Nephron (organoid): ENCODE data around the gene CFB.

Experiments used
- H3K27ac Mint-ChIP-seq, 3 experiments: 2 replicates each; pipeline ENCODE4 v1.8.0; 2020; ENCODE audit warnings: mixed read lengths in 3 of 3, mild to moderate bottlenecking in 2 of 3, moderate library complexity in 1 of 3
- H3K27me3 Mint-ChIP-seq: 2 replicates; pipeline ENCODE4 v1.8.0; 2021; ENCODE audit warnings: low read depth, mild to moderate bottlenecking, moderate library complexity, mixed read lengths
- H3K36me3 Mint-ChIP-seq: 2 replicates; pipeline ENCODE4 v1.8.0; 2020; ENCODE audit warnings: low read depth, mixed read lengths
- H3K4me1 Mint-ChIP-seq: 2 replicates; pipeline ENCODE4 v1.8.0; 2020; ENCODE audit warnings: mixed read lengths
- H3K4me3 Mint-ChIP-seq, 3 experiments: 2 replicates each; pipeline ENCODE4 v1.8.0; 2020; ENCODE audit warnings: mild to moderate bottlenecking in 3 of 3, mixed read lengths in 3 of 3, moderate library complexity in 2 of 3
- H3K9me3 Mint-ChIP-seq: 2 replicates; pipeline ENCODE4 v1.8.0; 2020; ENCODE audit warnings: mixed read lengths
- TF ChIP-seq, protein P1 (sequence below), 3 experiments: fragments of 200-600 bp; sonication (generic); IDR thresholded peaks; one replicate each; pipeline ENCODE4 v1.5.0; 2021; ENCODE audit warnings: antibody characterized with exemption in 3 of 3; ENCODE audit not compliant: unreplicated experiment in 3 of 3

Gene CFB

DNA sequence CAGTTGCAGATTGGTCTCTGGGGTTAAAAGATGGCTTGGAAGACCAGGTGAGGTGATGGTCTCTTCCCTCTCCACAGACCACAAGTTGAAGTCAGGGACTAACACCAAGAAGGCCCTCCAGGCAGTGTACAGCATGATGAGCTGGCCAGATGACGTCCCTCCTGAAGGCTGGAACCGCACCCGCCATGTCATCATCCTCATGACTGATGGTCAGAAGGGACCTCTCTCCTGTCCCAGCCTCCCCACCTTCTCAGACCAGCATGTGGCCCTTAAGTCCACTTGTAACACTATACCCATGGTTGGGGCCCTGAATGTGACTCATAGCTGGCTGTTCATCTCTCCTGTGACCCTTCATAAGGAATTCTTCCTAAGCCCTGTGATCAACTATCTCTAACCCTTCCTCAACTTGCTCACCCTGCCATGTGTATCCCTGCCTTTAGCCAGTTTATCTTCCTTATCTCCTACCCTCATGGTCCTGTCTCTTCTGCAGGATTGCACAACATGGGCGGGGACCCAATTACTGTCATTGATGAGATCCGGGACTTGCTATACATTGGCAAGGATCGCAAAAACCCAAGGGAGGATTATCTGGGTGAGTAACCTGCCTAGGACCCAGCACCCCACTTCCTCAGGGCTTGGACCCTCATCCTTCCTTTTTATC lies 3.0 kb downstream of the CFB start:
- no peaks in the 10 kb centered on the region for H3K9me3 Mint-ChIP-seq
- no peak overlapping the region for H3K27ac Mint-ChIP-seq
- no peak overlapping the region for H3K4me3 Mint-ChIP-seq
- H3K36me3 Mint-ChIP-seq: peaks cover 21% of the 10 kb centered on the region
- peaks cover 6% of the 10 kb centered on the region for H3K4me1 Mint-ChIP-seq
- peaks cover 4% of the 10 kb centered on the region for H3K27me3 Mint-ChIP-seq
- TF ChIP-seq, protein P1, sequence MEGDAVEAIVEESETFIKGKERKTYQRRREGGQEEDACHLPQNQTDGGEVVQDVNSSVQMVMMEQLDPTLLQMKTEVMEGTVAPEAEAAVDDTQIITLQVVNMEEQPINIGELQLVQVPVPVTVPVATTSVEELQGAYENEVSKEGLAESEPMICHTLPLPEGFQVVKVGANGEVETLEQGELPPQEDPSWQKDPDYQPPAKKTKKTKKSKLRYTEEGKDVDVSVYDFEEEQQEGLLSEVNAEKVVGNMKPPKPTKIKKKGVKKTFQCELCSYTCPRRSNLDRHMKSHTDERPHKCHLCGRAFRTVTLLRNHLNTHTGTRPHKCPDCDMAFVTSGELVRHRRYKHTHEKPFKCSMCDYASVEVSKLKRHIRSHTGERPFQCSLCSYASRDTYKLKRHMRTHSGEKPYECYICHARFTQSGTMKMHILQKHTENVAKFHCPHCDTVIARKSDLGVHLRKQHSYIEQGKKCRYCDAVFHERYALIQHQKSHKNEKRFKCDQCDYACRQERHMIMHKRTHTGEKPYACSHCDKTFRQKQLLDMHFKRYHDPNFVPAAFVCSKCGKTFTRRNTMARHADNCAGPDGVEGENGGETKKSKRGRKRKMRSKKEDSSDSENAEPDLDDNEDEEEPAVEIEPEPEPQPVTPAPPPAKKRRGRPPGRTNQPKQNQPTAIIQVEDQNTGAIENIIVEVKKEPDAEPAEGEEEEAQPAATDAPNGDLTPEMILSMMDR (IDR thresholded peaks at IDR 0.05; ENCODE audit: unreplicated experiment in 3 of 3): no peak

DNA sequence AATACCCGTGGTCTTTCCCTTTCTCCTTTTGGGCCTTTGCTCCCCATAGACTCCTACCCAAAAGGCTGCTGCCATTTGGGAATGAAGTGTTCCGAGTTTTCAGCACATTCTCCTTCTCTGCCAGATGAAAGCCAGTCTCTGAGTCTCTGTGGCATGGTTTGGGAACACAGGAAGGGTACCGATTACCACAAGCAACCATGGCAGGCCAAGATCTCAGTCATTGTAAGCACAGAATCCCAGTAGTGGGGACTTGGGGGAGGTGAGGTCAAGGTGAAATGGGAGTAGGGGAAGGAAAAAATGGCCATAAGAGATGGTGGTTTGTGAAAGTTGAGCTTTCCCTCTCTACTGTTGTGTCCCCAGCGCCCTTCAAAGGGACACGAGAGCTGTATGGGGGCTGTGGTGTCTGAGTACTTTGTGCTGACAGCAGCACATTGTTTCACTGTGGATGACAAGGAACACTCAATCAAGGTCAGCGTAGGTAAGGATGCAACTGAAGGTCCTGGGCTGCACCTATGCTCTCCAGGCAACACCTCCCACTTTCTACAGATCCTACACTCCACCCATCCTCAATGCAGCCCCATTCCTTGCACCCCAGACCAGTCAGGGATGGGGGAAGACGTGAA lies 4.1 kb downstream of the CFB start:
- TF ChIP-seq, protein P1 (IDR thresholded peaks at IDR 0.05; ENCODE audit: unreplicated experiment in 3 of 3): no peak
- H3K36me3 Mint-ChIP-seq: peaks cover 32% of the 10 kb centered on the region
- peaks cover 4% of the 10 kb centered on the region for H3K27me3 Mint-ChIP-seq
- no peak overlapping the region for H3K4me3 Mint-ChIP-seq
- H3K9me3 Mint-ChIP-seq: no peaks in the 10 kb centered on the region
- H3K4me1 Mint-ChIP-seq: peaks cover 6% of the 10 kb centered on the region
- H3K27ac Mint-ChIP-seq: no peak overlapping the region

DNA sequence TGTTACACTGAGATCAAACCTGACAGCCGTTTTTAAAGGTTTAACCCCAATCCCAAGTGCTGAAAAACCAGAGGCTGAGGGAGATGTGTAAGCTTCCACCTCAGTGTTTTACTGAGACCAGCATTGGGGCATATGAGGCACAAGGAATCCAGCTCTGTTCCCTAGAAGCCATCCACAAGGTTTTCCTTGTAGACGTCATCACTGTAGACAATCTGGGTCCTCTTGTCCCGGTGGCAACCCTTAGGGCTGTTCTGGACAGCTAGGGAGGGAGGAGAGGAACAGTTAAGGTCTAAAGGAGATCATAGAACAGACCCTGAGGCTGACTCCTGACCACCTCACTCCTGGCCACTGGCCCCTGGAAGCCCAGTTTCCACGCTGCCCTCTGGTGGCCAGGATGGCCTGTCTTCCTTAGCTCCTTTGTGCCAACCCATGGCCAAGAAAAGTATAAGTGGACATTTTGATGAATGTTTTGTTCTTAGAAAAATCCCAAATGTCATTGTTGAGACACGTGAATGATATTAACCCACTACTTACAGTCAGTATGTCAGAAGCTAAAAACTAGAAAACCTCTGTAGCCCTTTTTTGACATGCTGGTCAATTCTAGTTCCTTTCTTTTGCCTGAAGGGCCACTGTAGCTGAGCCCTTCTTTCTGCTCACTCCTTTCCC lies 6.4 kb downstream of the CFB start:
- no peaks in the 10 kb centered on the region for H3K27me3 Mint-ChIP-seq
- H3K27ac Mint-ChIP-seq: no peak overlapping the region
- H3K9me3 Mint-ChIP-seq: no peaks in the 10 kb centered on the region
- H3K4me3 Mint-ChIP-seq: no peak overlapping the region
- TF ChIP-seq, protein P1 (IDR thresholded peaks at IDR 0.05; ENCODE audit: unreplicated experiment in 3 of 3): peak; percentile 59 to 73 (median 62)
- peaks cover 3% of the 10 kb centered on the region for H3K4me1 Mint-ChIP-seq
- H3K36me3 Mint-ChIP-seq: peaks cover 48% of the 10 kb centered on the region

DNA sequence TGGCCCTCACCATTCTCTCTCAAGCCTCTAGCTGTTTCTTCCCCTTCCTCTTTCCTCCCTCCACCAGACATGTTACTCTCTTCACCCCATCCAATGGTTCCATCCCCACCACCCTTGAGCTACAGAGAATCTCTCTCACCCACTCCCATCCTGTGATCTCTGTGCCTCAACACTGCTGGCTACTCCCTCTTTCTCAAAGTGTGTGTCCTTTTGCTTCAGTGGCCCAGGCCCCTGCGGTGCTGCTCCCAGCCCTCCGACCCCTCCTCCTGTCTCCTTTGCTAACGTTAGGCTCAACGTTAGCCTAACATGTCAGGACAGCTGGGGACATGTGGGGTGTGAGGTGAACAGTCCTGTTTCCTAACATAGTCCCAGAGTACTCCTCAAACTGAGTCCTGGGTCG lies 7.0 kb downstream of the CFB start:
- TF ChIP-seq, protein P1 (IDR thresholded peaks at IDR 0.05; ENCODE audit: unreplicated experiment in 3 of 3): no peak
- peaks cover 48% of the 10 kb centered on the region for H3K36me3 Mint-ChIP-seq
- peaks cover 9% of the 10 kb centered on the region for H3K4me1 Mint-ChIP-seq
- H3K27ac Mint-ChIP-seq: no peak overlapping the region
- no peaks in the 10 kb centered on the region for H3K9me3 Mint-ChIP-seq
- H3K4me3 Mint-ChIP-seq: no peak overlapping the region
- H3K27me3 Mint-ChIP-seq: no peaks in the 10 kb centered on the region

DNA sequence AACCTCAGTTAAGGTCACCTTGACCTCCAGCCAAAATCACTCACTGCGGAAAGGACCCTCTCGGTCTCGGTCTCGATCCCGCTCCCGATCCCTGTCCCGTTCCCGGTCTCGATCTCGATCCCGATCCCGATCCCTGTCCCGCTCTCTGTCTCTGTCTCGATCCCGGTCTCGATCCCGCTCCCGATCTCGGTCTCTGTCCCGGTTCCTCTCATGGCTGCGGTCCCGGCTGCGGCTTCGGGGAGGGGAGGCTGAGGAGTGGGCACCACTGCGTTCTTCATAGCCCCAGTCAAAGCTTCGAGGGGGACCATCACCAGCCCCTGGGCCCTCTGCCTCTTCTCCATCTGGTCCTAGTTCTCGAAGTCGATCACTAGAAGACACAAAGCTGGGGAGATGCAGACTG lies 8.6 kb downstream of the CFB start:
- peak overlapping the region in 2 of 3 experiments; percentile 46 to 55 for H3K4me3 Mint-ChIP-seq
- H3K4me1 Mint-ChIP-seq: peaks cover 20% of the 10 kb centered on the region
- H3K36me3 Mint-ChIP-seq: peaks cover 48% of the 10 kb centered on the region
- TF ChIP-seq, protein P1 (IDR thresholded peaks at IDR 0.05; ENCODE audit: unreplicated experiment in 3 of 3): no peak
- no peaks in the 10 kb centered on the region for H3K9me3 Mint-ChIP-seq
- no peak overlapping the region for H3K27ac Mint-ChIP-seq
- H3K27me3 Mint-ChIP-seq: no peaks in the 10 kb centered on the region
